Large intestine (tissue), 12 donors: ENCODE data around the gene ZMAT5. TPM values are rescaled to one million over a fixed set of nuclear protein-coding genes. Genes with fewer than 3 reads are reported as not detected.

Experiments
- DNase-seq, 2 donors: peaks; one replicate each; pipeline versions ENCODE4 v3.0.0 to v3.0.0-alpha.2; 2013
- H3K27ac ChIP-seq: one replicate; pipeline ENCODE4 v1.5.1; 2013; ENCODE audit warnings: low read length
- H3K27me3 ChIP-seq: 2 replicates; pipeline ENCODE4 v1.6.1; 2013; ENCODE audit warnings: low read length; ENCODE audit not compliant: control insufficient read depth, insufficient read depth
- H3K36me3 ChIP-seq: 2 replicates; pipeline ENCODE4 v1.6.1; 2013; ENCODE audit warnings: low read length; ENCODE audit not compliant: control insufficient read depth, insufficient read depth
- H3K4me1 ChIP-seq: one replicate; pipeline ENCODE4 v1.6.1; 2013; ENCODE audit warnings: low read length; ENCODE audit not compliant: control insufficient read depth, insufficient read depth
- H3K4me3 ChIP-seq: one replicate; pipeline ENCODE4 v1.5.1; 2013; ENCODE audit warnings: low read length
- H3K9me3 ChIP-seq: one replicate; pipeline ENCODE4 v1.6.1; 2013; ENCODE audit warnings: mild to moderate bottlenecking, low read depth, low read length, moderate library complexity; ENCODE audit not compliant: control insufficient read depth
- WGBS: methylation state at CpG from one replicate; pipeline ENCODE4 v1.1.5; 2013; ENCODE audit warnings: low lambda C conversion rate; ENCODE audit not compliant: insufficient coverage; 5-methylcytosine and 5-hydroxymethylcytosine counted together
- long read RNA-seq, 11 donors: transcript quantifications; one replicate each; lab custom pipeline, GENCODE V29; 2026
- polyA plus RNA-seq: library from polyadenylated mRNA; unstranded; fragments of 120-200 nt; gene quantifications from one replicate; pipeline ENCODE4 v1.2.1, GENCODE V29; 2013

The ZMAT5 gene
- polyA plus RNA-seq = 19.5 TPM
- long read RNA-seq, donor 1, partial matches to known transcripts = 0 of 2 reads
- long read RNA-seq, donor 1, other reads (novel, unspliced or antisense) = 0 of 2 reads
- long read RNA-seq, donor 2, transcript ZMAT5-201 (6 exons, 899 nt) = major isoform, 10 of 19 reads
- long read RNA-seq, donor 2, partial matches to known transcripts = 0 of 19 reads
- long read RNA-seq, donor 2, other reads (novel, unspliced or antisense) = 9 of 19 reads
- long read RNA-seq, donor 3, partial matches to known transcripts = 0 of 10 reads
- long read RNA-seq, donor 3, other reads (novel, unspliced or antisense) = 5 of 10 reads
- long read RNA-seq, donor 4, partial matches to known transcripts = 0 of 1 reads
- long read RNA-seq, donor 4, other reads (novel, unspliced or antisense) = 0 of 1 reads
- long read RNA-seq, donor 5, partial matches to known transcripts = 0 of 1 reads
- long read RNA-seq, donor 5, other reads (novel, unspliced or antisense) = 0 of 1 reads
- long read RNA-seq, donor 6, partial matches to known transcripts = 0 of 3 reads
- long read RNA-seq, donor 6, other reads (novel, unspliced or antisense) = 0 of 3 reads
- long read RNA-seq, donor 7 = 0 reads
- long read RNA-seq, donor 8, transcript ZMAT5-201 (6 exons, 899 nt) = major isoform, 8 of 760 reads
- long read RNA-seq, donor 8, partial matches to known transcripts = 660 of 760 reads
- long read RNA-seq, donor 8, other reads (novel, unspliced or antisense) = 92 of 760 reads
- long read RNA-seq, donor 9, partial matches to known transcripts = 0 of 8 reads
- long read RNA-seq, donor 9, other reads (novel, unspliced or antisense) = 6 of 8 reads
- long read RNA-seq, donor 10, partial matches to known transcripts = 596 of 680 reads
- long read RNA-seq, donor 10, other reads (novel, unspliced or antisense) = 82 of 680 reads
- long read RNA-seq, donor 11, transcript ZMAT5-201 (6 exons, 899 nt) = major isoform, 9 of 9 reads
- long read RNA-seq, donor 11, partial matches to known transcripts = 0 of 9 reads
- long read RNA-seq, donor 11, other reads (novel, unspliced or antisense) = 0 of 9 reads

- Histone ChIP-seq H3K4me3 (peak within 1 kb of the TSS; percentile 98), H3K4me1 (peaks cover 12% of the 10 kb centered on the region), H3K9me3 (no peaks in the 10 kb centered on the region), H3K27me3 (no peaks in the 10 kb centered on the region), H3K36me3 (peaks cover 16% of the 10 kb centered on the region), H3K27ac (peak within 1 kb of the TSS; percentile 87)
- WGBS = no CpG with 5 or more reads among the region's 32 CpGs
- DNase-seq = peak; percentile 98
These were observed at the start of gene ZMAT5 for GRCh38 chr22:29766632-29767170. TSS of gene ZMAT5 (minus strand) at chr22:29767007. CDS start at chr22:29748544, 18,463 bp downstream.

GRCh38 chr22:29816539-29816938 lies 49.7 kb upstream of the ZMAT5 start:
- no CpG with 5 or more reads among the region's 6 CpGs for WGBS
- peaks cover 75% of the 10 kb centered on the region for H3K36me3 ChIP-seq

GRCh38 chr22:29816128-29816527 lies 49.3 kb upstream of the ZMAT5 start:
- Histone ChIP-seq H3K27ac (no peak overlapping the region), H3K27me3 (no peaks in the 10 kb centered on the region), H3K4me1 (peaks cover 4% of the 10 kb centered on the region), H3K9me3 (no peaks in the 10 kb centered on the region), H3K4me3 (no peak overlapping the region), H3K36me3 (peaks cover 77% of the 10 kb centered on the region)
- DNase-seq = no peak
- no CpG with 5 or more reads among the region's 2 CpGs for WGBS

More at GRCh38 chr22:29816539-29816938, 49.7 kb upstream of the ZMAT5 start:
- no peak for DNase-seq
- no peak overlapping the region for H3K4me3 ChIP-seq
- H3K4me1 ChIP-seq = peaks cover 4% of the 10 kb centered on the region
- no peaks in the 10 kb centered on the region for H3K27me3 ChIP-seq
- H3K27ac ChIP-seq = no peak overlapping the region
- H3K9me3 ChIP-seq = no peaks in the 10 kb centered on the region

- no peak overlapping the region for H3K27ac ChIP-seq
- H3K4me1 ChIP-seq = no peaks in the 10 kb centered on the region
- 89% methylated on average over 2 of the region's 4 CpGs for WGBS
- H3K27me3 ChIP-seq = no peaks in the 10 kb centered on the region
- no peak for DNase-seq
- H3K9me3 ChIP-seq = no peaks in the 10 kb centered on the region
- no peak overlapping the region for H3K4me3 ChIP-seq
- H3K36me3 ChIP-seq = peaks cover 74% of the 10 kb centered on the region
These were observed 48.8 kb upstream of the ZMAT5 start for GRCh38 chr22:29815580-29815979.

GRCh38 chr22:29814003-29814402 lies 47.2 kb upstream of the ZMAT5 start:
- Histone ChIP-seq H3K4me3 (no peak overlapping the region), H3K4me1 (no peaks in the 10 kb centered on the region), H3K9me3 (no peaks in the 10 kb centered on the region), H3K36me3 (peaks cover 70% of the 10 kb centered on the region), H3K27me3 (no peaks in the 10 kb centered on the region), H3K27ac (no peak overlapping the region)
- DNase-seq = no peak
- no CpG with 5 or more reads among the region's 5 CpGs for WGBS

GRCh38 chr22:29813563-29813962 lies 46.8 kb upstream of the ZMAT5 start:
- DNase-seq = peak in 1 of 2 donors; percentile 35
- H3K27me3 ChIP-seq = no peaks in the 10 kb centered on the region
- no peaks in the 10 kb centered on the region for H3K9me3 ChIP-seq
- H3K36me3 ChIP-seq = peaks cover 66% of the 10 kb centered on the region
- no peak overlapping the region for H3K4me3 ChIP-seq
- no peak overlapping the region for H3K27ac ChIP-seq
- H3K4me1 ChIP-seq = no peaks in the 10 kb centered on the region
- 100% methylated on average over 1 of the region's 3 CpGs for WGBS

GRCh38 chr22:29813126-29813525 lies 46.3 kb upstream of the ZMAT5 start:
- no peak overlapping the region for H3K27ac ChIP-seq
- no peak for DNase-seq
- H3K4me3 ChIP-seq = no peak overlapping the region
- H3K9me3 ChIP-seq = no peaks in the 10 kb centered on the region
- no CpG with 5 or more reads among the region's 8 CpGs for WGBS
- H3K4me1 ChIP-seq = no peaks in the 10 kb centered on the region
- H3K36me3 ChIP-seq = peaks cover 70% of the 10 kb centered on the region
- no peaks in the 10 kb centered on the region for H3K27me3 ChIP-seq

- WGBS = no CpG with 5 or more reads among the region's 2 CpGs
- Histone ChIP-seq H3K4me1 (no peaks in the 10 kb centered on the region), H3K36me3 (peaks cover 75% of the 10 kb centered on the region)
These were observed 44.6 kb upstream of the ZMAT5 start for GRCh38 chr22:29811377-29811776.

GRCh38 chr22:29810216-29810615 lies 43.4 kb upstream of the ZMAT5 start:
- Histone ChIP-seq H3K36me3 (peaks cover 76% of the 10 kb centered on the region), H3K27ac (no peak overlapping the region), H3K4me3 (no peak overlapping the region)

More at GRCh38 chr22:29811377-29811776, 44.6 kb upstream of the ZMAT5 start:
- no peak for DNase-seq
- Histone ChIP-seq H3K27ac (no peak overlapping the region), H3K9me3 (no peaks in the 10 kb centered on the region), H3K4me3 (no peak overlapping the region), H3K27me3 (no peaks in the 10 kb centered on the region)

GRCh38 chr22:29806196-29806595 lies 39.4 kb upstream of the ZMAT5 start:
- H3K27me3 ChIP-seq = no peaks in the 10 kb centered on the region
- peaks cover 69% of the 10 kb centered on the region for H3K36me3 ChIP-seq
- no peak for DNase-seq
- no peaks in the 10 kb centered on the region for H3K4me1 ChIP-seq
- H3K4me3 ChIP-seq = no peak overlapping the region
- no peaks in the 10 kb centered on the region for H3K9me3 ChIP-seq
- whole genome bisulfite sequencing = no CpG with 5 or more reads among the region's 6 CpGs
- no peak overlapping the region for H3K27ac ChIP-seq

More at GRCh38 chr22:29810216-29810615, 43.4 kb upstream of the ZMAT5 start:
- no peak for DNase-seq
- no peaks in the 10 kb centered on the region for H3K27me3 ChIP-seq
- no peaks in the 10 kb centered on the region for H3K4me1 ChIP-seq
- WGBS = no CpG with 5 or more reads among the region's 2 CpGs
- no peaks in the 10 kb centered on the region for H3K9me3 ChIP-seq
